GM23338 (cell line): ENCODE results near the gene UBE2G2. TPM values are rescaled to one million over a fixed set of nuclear protein-coding genes. Genes with fewer than 3 reads are reported as not detected.

ENCODE experiments used
- ATAC-seq: fragments of 200-7000 bp; cut with Tn5 transposase; 3 replicates; pipeline ENCODE4 v1.9.1; 2020
- DNase-seq: peaks from one replicate; pipeline ENCODE4 v3.0.0-alpha.2; 2015; ENCODE audit warnings: low spot score
- H2AFZ ChIP-seq: fragments of 200-600 bp; sonication (generic); 2 replicates; pipeline ENCODE4 v1.8.0; 2016; ENCODE audit warnings: antibody characterized with exemption, mild to moderate bottlenecking, moderate library complexity
- H3F3A ChIP-seq: fragments of 200-600 bp; sonication (generic); replicated peaks from 2 replicates; pipeline ENCODE4 v1.8.0; 2017; ENCODE audit warnings: antibody characterized with exemption, mixed run types, low read depth
- H3K27ac ChIP-seq: fragments of 200-600 bp; sonication (generic); 2 replicates; pipeline ENCODE4 v1.6.1; 2016; ENCODE audit warnings: low read depth
- H3K27me3 ChIP-seq: fragments of 200-600 bp; sonication (generic); 2 replicates; pipeline ENCODE4 v1.8.0; 2016; ENCODE audit warnings: mild to moderate bottlenecking, mixed run types, moderate library complexity; ENCODE audit not compliant: insufficient read depth
- H3K36me3 ChIP-seq: fragments of 200-600 bp; sonication (generic); 2 replicates; pipeline ENCODE4 v1.8.0; 2016; ENCODE audit warnings: mild to moderate bottlenecking; ENCODE audit not compliant: insufficient read depth
- H3K4me1 ChIP-seq: fragments of 200-600 bp; sonication (generic); 2 replicates; pipeline ENCODE4 v1.8.0; 2016; ENCODE audit warnings: mild to moderate bottlenecking, moderate library complexity; ENCODE audit not compliant: insufficient read depth
- H3K4me2 ChIP-seq: fragments of 200-600 bp; sonication (generic); 2 replicates; pipeline ENCODE4 v1.7.1; 2017; ENCODE audit warnings: mixed run types
- H3K4me3 ChIP-seq: fragments of 200-600 bp; sonication (generic); 2 replicates; pipeline ENCODE4 v1.6.1; 2016; ENCODE audit warnings: mixed run types
- H3K79me2 ChIP-seq: fragments of 200-600 bp; sonication (generic); replicated peaks from 2 replicates; pipeline ENCODE4 v1.8.0; 2017; ENCODE audit warnings: mild to moderate bottlenecking; ENCODE audit not compliant: insufficient read depth
- H3K9me2 ChIP-seq: fragments of 200-600 bp; sonication (generic); 2 replicates; pipeline ENCODE4 v1.8.0; 2017; ENCODE audit not compliant: insufficient read depth
- H4K20me1 ChIP-seq: fragments of 200-600 bp; sonication (generic); replicated peaks from 2 replicates; pipeline ENCODE4 v1.8.0; 2017; ENCODE audit warnings: mild to moderate bottlenecking; ENCODE audit not compliant: insufficient read depth
- H3K27ac Mint-ChIP-seq: 2 replicates; pipeline ENCODE4 v1.8.0; 2020; ENCODE audit warnings: inconsistent platforms, mild to moderate bottlenecking, moderate library complexity, mixed read lengths
- H3K27me3 Mint-ChIP-seq: 3 replicates; pipeline ENCODE4 v1.8.0; 2022; ENCODE audit warnings: low read depth, mild to moderate bottlenecking, moderate library complexity, mixed read lengths, inconsistent platforms; ENCODE audit not compliant: insufficient read depth, poor library complexity
- H3K36me3 Mint-ChIP-seq: 3 replicates; pipeline ENCODE4 v1.8.0; 2021; ENCODE audit warnings: low read depth, mild to moderate bottlenecking, inconsistent platforms, moderate library complexity, mixed read lengths
- H3K4me1 Mint-ChIP-seq: 3 replicates; pipeline ENCODE4 v1.8.0; 2020; ENCODE audit warnings: mild to moderate bottlenecking, inconsistent platforms, mixed read lengths
- H3K4me3 Mint-ChIP-seq: 3 replicates; pipeline ENCODE4 v1.8.0; 2021; ENCODE audit warnings: moderate library complexity, mild to moderate bottlenecking, inconsistent platforms, mixed read lengths
- H3K9me3 Mint-ChIP-seq: 3 replicates; pipeline ENCODE4 v1.8.0; 2020; ENCODE audit warnings: moderate library complexity, mild to moderate bottlenecking, inconsistent platforms, mixed read lengths
- CREB1 ChIP-seq: fragments of 250-450 bp; sonication (Bioruptor Pico); IDR thresholded peaks from 2 replicates; pipeline ENCODE4 v1.5.0; 2020; ENCODE audit warnings: low read depth, mild to moderate bottlenecking, moderate library complexity
- EZH2 ChIP-seq: fragments of 200-600 bp; sonication (generic); IDR thresholded peaks from one replicate; pipeline ENCODE4 v1.8.0; 2017; ENCODE audit warnings: antibody characterized with exemption, mild to moderate bottlenecking, low read depth; ENCODE audit not compliant: unreplicated experiment
- NANOG ChIP-seq: IDR thresholded peaks from 2 replicates; pipeline ENCODE4 v1.6.1; 2016; ENCODE audit warnings: antibody characterized with exemption, borderline replicate concordance
- REST ChIP-seq: IDR thresholded peaks from one replicate; pipeline ENCODE4 v1.6.1; 2018; ENCODE audit warnings: antibody characterized with exemption; ENCODE audit not compliant: unreplicated experiment
- STAT1 ChIP-seq: IDR thresholded peaks from one replicate; pipeline ENCODE4 v1.6.1; 2016; ENCODE audit warnings: antibody characterized with exemption; ENCODE audit not compliant: unreplicated experiment
- ZNF331 ChIP-seq: fragments of 250-450 bp; sonication (Bioruptor Pico); IDR thresholded peaks from 2 replicates; pipeline ENCODE4 v1.5.0; 2020; ENCODE audit warnings: low read depth, mild to moderate bottlenecking, moderate library complexity
- polyA plus RNA-seq: library from polyadenylated mRNA; unstranded; fragments of >200 nt; fragmentation: Nextera tagmentation; extraction: Ambion mirVana; gene quantifications from 2 replicates; pipeline ENCODE4 v1.2.1, GENCODE V29; 2016
- total RNA-seq: library from RNA; depleted of rRNA; stranded (reverse); fragments of >200 nt; shearing (Covaris generic); gene quantifications from 2 replicates; pipeline ENCODE4 v1.2.3, GENCODE V29; 2014
- TF ChIP-seq, protein P1 (sequence below), 2 experiments: fragments of 200-600 bp in 1 of 2; sonication (generic) in 1 of 2; conservative IDR thresholded peaks; 2 replicates each; pipeline versions ENCODE4 v1.5.1 to v1.6.1; 2016 to 2017; ENCODE audit warnings: antibody characterized with exemption in 2 of 2, low read depth in 2 of 2, mild to moderate bottlenecking in 2 of 2, moderate library complexity in 1 of 2
- TF ChIP-seq, protein P2 (sequence below): fragments of 250-450 bp; sonication (Bioruptor Pico); IDR thresholded peaks from 2 replicates; pipeline ENCODE4 v1.5.0; 2020; ENCODE audit warnings: mild to moderate bottlenecking, moderate library complexity

The UBE2G2 gene
- total and polyA plus RNA-seq, 2 experiments from 2014 or later: 66.4 to 100 TPM

DNA sequence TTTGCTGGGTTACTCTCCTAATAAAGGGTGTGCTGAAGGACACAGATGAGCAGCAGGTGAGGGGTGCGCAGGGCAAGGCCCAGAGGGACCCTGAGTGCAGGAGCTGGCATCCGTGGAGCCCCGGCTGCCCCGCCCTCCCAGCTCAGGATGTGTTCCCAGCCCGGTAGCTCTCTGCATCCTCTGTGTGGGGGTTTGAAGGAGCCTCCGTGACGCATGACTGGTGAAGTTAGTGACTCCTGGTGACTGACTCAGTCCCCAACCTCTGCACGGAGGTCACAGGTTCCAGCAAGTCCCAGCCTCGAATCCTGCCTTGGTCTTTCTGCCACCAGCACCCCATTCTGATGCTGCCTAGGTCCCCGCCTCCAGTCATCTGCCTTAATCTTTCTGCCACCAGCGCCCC lies 68.7 kb downstream of the UBE2G2 start (continued):
- TF ChIP-seq, protein P1, sequence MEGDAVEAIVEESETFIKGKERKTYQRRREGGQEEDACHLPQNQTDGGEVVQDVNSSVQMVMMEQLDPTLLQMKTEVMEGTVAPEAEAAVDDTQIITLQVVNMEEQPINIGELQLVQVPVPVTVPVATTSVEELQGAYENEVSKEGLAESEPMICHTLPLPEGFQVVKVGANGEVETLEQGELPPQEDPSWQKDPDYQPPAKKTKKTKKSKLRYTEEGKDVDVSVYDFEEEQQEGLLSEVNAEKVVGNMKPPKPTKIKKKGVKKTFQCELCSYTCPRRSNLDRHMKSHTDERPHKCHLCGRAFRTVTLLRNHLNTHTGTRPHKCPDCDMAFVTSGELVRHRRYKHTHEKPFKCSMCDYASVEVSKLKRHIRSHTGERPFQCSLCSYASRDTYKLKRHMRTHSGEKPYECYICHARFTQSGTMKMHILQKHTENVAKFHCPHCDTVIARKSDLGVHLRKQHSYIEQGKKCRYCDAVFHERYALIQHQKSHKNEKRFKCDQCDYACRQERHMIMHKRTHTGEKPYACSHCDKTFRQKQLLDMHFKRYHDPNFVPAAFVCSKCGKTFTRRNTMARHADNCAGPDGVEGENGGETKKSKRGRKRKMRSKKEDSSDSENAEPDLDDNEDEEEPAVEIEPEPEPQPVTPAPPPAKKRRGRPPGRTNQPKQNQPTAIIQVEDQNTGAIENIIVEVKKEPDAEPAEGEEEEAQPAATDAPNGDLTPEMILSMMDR (conservative IDR thresholded peaks at IDR 0.05; ENCODE audit: low read depth in 2 of 2): no peak

GRCh38 chr21:44732263-44732662 lies 69.4 kb downstream of the UBE2G2 start:
- no peak overlapping the region for H3K27ac ChIP-seq
- no peaks in the 10 kb centered on the region for H4K20me1 ChIP-seq
- Mint-ChIP-seq H3K27me3 (peaks cover 19% of the 10 kb centered on the region), H3K4me1 (peaks cover 19% of the 10 kb centered on the region), H3K4me3 (no peak overlapping the region), H3K36me3 (peaks cover 12% of the 10 kb centered on the region; the same call in 2 of the 3 replicates), H3K27ac (no peak overlapping the region), H3K9me3 (peaks cover 21% of the 10 kb centered on the region; the same call in 2 of the 3 replicates)
- no peaks in the 10 kb centered on the region for H3F3A ChIP-seq
- DNase-seq (no peak), ATAC-seq (no peak)
- no peak overlapping the region for H3K4me3 ChIP-seq
- H3K9me2 ChIP-seq: no peaks in the 10 kb centered on the region
- no peak for TF ChIP-seq STAT1
- no peaks in the 10 kb centered on the region for H3K79me2 ChIP-seq
- no peak overlapping the region for H2AFZ ChIP-seq
- no peaks in the 10 kb centered on the region for H3K27me3 ChIP-seq
- H3K4me2 ChIP-seq: no peak overlapping the region
- no peaks in the 10 kb centered on the region for H3K36me3 ChIP-seq
- H3K4me1 ChIP-seq: no peaks in the 10 kb centered on the region; the same call in 1 of the 2 replicates

GRCh38 chr21:44730951-44731579 lies 70.6 kb downstream of the UBE2G2 start:
- H3K4me2 ChIP-seq: no peak overlapping the region
- Mint-ChIP-seq H3K4me3 (no peak overlapping the region), H3K27ac (no peak overlapping the region)

More at GRCh38 chr21:44730951-44731579, 70.6 kb downstream of the UBE2G2 start:
- DNase-seq (no peak), ATAC-seq (no peak)
- Mint-ChIP-seq H3K36me3 (peaks cover 10% of the 10 kb centered on the region; the same call in 2 of the 3 replicates), H3K9me3 (peaks cover 11% of the 10 kb centered on the region; the same call in 2 of the 3 replicates), H3K27me3 (peaks cover 17% of the 10 kb centered on the region), H3K4me1 (peaks cover 10% of the 10 kb centered on the region)
- Histone ChIP-seq H3K4me3 (no peak overlapping the region), H3K9me2 (no peaks in the 10 kb centered on the region), H3K27me3 (no peaks in the 10 kb centered on the region), H3K27ac (no peak overlapping the region), H4K20me1 (no peaks in the 10 kb centered on the region), H3K79me2 (no peaks in the 10 kb centered on the region), H3F3A (no peaks in the 10 kb centered on the region), H3K36me3 (no peaks in the 10 kb centered on the region), H3K4me1 (no peaks in the 10 kb centered on the region; the same call in 1 of the 2 replicates), H2AFZ (no peak overlapping the region)
- no peak for TF ChIP-seq CREB1 (CRISPR knock-in tag)
- TF ChIP-seq EZH2: no peak
- TF ChIP-seq, protein P2, sequence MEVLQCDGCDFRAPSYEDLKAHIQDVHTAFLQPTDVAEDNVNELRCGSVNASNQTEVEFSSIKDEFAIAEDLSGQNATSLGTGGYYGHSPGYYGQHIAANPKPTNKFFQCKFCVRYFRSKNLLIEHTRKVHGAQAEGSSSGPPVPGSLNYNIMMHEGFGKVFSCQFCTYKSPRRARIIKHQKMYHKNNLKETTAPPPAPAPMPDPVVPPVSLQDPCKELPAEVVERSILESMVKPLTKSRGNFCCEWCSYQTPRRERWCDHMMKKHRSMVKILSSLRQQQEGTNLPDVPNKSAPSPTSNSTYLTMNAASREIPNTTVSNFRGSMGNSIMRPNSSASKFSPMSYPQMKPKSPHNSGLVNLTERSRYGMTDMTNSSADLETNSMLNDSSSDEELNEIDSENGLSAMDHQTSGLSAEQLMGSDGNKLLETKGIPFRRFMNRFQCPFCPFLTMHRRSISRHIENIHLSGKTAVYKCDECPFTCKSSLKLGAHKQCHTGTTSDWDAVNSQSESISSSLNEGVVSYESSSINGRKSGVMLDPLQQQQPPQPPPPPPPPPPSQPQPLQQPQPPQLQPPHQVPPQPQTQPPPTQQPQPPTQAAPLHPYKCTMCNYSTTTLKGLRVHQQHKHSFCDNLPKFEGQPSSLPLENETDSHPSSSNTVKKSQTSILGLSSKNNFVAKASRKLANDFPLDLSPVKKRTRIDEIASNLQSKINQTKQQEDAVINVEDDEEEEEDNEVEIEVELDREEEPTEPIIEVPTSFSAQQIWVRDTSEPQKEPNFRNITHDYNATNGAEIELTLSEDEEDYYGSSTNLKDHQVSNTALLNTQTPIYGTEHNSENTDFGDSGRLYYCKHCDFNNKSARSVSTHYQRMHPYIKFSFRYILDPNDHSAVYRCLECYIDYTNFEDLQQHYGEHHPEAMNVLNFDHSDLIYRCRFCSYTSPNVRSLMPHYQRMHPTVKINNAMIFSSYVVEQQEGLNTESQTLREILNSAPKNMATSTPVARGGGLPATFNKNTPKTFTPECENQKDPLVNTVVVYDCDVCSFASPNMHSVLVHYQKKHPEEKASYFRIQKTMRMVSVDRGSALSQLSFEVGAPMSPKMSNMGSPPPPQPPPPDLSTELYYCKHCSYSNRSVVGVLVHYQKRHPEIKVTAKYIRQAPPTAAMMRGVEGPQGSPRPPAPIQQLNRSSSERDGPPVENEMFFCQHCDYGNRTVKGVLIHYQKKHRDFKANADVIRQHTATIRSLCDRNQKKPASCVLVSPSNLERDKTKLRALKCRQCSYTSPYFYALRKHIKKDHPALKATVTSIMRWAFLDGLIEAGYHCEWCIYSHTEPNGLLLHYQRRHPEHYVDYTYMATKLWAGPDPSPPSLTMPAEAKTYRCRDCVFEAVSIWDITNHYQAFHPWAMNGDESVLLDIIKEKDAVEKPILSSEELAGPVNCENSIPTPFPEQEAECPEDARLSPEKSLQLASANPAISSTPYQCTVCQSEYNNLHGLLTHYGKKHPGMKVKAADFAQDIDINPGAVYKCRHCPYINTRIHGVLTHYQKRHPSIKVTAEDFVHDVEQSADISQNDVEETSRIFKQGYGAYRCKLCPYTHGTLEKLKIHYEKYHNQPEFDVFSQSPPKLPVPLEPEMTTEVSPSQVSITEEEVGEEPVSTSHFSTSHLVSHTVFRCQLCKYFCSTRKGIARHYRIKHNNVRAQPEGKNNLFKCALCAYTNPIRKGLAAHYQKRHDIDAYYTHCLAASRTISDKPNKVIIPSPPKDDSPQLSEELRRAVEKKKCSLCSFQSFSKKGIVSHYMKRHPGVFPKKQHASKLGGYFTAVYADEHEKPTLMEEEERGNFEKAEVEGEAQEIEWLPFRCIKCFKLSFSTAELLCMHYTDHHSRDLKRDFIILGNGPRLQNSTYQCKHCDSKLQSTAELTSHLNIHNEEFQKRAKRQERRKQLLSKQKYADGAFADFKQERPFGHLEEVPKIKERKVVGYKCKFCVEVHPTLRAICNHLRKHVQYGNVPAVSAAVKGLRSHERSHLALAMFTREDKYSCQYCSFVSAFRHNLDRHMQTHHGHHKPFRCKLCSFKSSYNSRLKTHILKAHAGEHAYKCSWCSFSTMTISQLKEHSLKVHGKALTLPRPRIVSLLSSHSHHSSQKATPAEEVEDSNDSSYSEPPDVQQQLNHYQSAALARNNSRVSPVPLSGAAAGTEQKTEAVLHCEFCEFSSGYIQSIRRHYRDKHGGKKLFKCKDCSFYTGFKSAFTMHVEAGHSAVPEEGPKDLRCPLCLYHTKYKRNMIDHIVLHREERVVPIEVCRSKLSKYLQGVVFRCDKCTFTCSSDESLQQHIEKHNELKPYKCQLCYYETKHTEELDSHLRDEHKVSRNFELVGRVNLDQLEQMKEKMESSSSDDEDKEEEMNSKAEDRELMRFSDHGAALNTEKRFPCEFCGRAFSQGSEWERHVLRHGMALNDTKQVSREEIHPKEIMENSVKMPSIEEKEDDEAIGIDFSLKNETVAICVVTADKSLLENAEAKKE: no peak
- no peak for TF ChIP-seq NANOG
- TF ChIP-seq REST: no peak
- no peak for TF ChIP-seq ZNF331 (CRISPR knock-in tag)
